Adrenal gland (tissue), 5 donors: ENCODE measurements around the gene KCTD2.

Source experiments
- POLR2A ChIP-seq, 2 donors: fragments of 450-650 bp; IDR thresholded peaks; one replicate each; pipeline ENCODE4 v1.6.1; 2017; ENCODE audit warnings: antibody characterized with exemption in 2 of 2, mild to moderate bottlenecking in 2 of 2, moderate library complexity in 1 of 2
- TF ChIP-seq, protein P1 (sequence below), 6 experiments: fragments of 450-650 bp in 4 of 6; fragments of 200-600 bp in 2 of 6; sonication (generic) in 1 of 6; IDR thresholded peaks; 1 replicate in 5 of 6; 2 replicates in 1 of 6; pipeline versions ENCODE4 v1.5.1 to v1.8.0; 2016 to 2021; ENCODE audit warnings: antibody characterized with exemption in 6 of 6, mild to moderate bottlenecking in 2 of 6, moderate library complexity in 1 of 6
- donor health status: DM: no; HTN: no; CAD: no.

DNA sequence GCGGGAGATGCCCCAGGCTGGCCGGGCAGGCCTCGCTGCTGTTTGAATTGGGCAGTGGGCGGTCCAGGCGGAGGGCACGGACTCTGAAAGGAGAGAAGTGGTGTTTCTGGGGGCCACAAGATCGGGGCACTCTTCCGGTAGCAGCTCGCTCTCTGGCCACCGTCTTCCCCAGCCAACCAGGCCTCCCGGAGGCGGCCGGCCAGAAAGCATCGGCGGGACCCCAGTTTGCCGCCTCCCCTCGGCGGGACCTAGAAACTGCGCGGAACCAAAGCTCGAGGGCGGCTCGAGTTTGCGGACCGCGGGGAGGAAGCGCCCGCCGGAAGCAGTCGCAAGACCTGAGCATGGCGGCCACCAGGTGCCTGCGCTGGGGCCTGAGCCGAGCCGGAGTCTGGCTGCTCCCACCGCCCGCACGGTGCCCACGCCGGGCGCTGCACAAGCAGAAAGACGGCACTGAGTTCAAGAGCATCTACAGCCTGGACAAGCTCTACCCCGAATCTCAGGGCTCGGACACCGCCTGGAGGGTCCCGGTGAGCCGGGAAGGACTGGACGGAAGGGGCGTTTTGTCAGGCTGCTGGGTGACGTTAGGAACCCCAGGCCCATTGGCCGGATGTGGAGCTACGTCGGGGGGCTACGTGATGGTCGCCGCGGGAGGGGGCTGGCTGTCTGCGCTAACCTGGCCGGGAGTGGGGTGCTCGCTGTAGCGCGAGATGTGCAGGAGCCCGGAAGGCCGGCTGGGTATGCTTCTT is 34.5 kb upstream of the KCTD2 start, which contains the start of gene MRPL58:
- TF ChIP-seq POLR2A (IDR thresholded peaks at IDR 0.05): peak; percentile 43 to 49
- TF ChIP-seq, protein P1, sequence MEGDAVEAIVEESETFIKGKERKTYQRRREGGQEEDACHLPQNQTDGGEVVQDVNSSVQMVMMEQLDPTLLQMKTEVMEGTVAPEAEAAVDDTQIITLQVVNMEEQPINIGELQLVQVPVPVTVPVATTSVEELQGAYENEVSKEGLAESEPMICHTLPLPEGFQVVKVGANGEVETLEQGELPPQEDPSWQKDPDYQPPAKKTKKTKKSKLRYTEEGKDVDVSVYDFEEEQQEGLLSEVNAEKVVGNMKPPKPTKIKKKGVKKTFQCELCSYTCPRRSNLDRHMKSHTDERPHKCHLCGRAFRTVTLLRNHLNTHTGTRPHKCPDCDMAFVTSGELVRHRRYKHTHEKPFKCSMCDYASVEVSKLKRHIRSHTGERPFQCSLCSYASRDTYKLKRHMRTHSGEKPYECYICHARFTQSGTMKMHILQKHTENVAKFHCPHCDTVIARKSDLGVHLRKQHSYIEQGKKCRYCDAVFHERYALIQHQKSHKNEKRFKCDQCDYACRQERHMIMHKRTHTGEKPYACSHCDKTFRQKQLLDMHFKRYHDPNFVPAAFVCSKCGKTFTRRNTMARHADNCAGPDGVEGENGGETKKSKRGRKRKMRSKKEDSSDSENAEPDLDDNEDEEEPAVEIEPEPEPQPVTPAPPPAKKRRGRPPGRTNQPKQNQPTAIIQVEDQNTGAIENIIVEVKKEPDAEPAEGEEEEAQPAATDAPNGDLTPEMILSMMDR (IDR thresholded peaks at IDR 0.05): peak; percentile 35 to 70 (median 58)
